Measurements from ENCODE around the gene MRPL43.
"Not testable (repeated sequence)": the region's sequence is repeated elsewhere in the genome, so short reads cannot be mapped to it uniquely, and the experiment has no call there.

The MRPL43 gene

DNA sequence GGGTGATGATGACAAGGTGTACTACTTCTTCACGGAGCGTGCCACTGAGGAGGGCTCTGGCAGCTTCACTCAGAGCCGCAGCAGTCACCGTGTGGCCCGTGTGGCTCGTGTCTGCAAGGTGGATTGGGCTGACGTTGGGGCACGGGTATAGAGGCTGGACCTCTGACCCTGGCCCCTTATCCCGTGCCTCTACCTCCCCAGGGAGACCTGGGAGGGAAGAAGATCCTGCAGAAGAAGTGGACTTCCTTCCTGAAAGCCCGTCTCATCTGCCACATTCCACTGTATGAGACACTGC, 8.4 kb downstream of the MRPL43 start:
- DNase-seq (ENCODE audit: low read depth) = no peak
- in situ Hi-C loops (cut with HindIII; ENCODE audit: low sequenced_read_pairs) = no loop called here
- TF ChIP-seq, protein P1, sequence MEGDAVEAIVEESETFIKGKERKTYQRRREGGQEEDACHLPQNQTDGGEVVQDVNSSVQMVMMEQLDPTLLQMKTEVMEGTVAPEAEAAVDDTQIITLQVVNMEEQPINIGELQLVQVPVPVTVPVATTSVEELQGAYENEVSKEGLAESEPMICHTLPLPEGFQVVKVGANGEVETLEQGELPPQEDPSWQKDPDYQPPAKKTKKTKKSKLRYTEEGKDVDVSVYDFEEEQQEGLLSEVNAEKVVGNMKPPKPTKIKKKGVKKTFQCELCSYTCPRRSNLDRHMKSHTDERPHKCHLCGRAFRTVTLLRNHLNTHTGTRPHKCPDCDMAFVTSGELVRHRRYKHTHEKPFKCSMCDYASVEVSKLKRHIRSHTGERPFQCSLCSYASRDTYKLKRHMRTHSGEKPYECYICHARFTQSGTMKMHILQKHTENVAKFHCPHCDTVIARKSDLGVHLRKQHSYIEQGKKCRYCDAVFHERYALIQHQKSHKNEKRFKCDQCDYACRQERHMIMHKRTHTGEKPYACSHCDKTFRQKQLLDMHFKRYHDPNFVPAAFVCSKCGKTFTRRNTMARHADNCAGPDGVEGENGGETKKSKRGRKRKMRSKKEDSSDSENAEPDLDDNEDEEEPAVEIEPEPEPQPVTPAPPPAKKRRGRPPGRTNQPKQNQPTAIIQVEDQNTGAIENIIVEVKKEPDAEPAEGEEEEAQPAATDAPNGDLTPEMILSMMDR (IDR thresholded peaks at IDR 0.05; ENCODE audit: low read depth, low read length, missing control alignments) = no peak
- no peak overlapping the region for H3K4me3 ChIP-seq (ENCODE audit: low read depth, low read length)

DNA sequence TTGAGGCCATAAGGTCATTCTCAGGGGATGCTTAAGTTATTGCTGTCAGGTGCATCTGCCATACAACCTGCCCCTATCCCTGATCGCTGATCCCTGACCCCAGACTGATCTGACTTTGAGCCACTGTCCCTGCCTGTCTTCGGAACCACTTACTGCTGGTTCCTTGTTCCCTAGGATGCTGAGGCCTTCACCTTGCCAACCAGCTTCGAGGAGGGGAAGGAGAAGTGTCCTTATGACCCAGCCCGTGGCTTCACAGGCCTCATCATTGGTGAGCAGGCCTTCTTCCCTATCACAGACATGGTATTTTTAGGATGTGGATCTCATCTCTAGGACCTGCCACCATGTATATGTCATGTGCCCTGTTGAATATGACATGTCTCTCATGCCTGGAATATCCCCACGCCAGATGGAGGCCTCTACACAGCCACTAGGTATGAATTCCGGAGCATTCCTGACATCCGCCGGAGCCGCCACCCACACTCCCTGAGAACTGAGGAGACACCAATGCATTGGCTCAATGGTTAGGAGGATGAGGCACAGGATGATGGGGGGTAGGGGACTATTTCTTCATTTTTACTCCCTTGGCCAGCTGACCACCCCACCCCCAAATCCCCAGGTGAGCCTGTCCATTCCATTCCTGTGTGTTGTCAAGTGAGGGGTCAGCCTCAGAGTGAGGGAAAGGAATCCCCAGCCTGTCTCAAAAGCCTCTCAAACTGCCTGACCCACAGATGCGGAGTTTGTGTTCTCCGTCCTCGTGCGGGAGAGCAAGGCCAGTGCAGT, 9.0 kb downstream of the MRPL43 start:
- in situ Hi-C loops (cut with HindIII; ENCODE audit: low sequenced_read_pairs) = no loop called here

DNA sequence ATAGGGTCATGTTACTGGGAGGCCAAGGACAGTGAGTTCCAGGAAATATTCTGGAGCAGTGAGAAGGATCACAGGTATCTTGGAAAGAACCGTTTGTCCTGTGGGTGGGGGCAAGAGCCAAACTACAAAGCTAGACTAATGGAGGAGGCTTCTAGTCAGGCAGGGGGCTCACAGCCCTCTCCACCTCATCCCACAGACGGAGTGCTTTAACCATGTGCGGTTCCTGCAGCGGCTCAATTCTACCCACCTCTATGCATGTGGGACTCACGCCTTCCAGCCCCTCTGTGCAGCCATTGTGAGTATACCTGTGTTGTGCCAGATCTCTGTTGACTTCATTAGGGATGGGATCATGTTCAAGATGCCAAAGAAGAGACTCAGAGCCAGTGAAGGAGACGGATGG, 9.9 kb downstream of the MRPL43 start:
- DNase-seq (ENCODE audit: low read depth) = no peak
- TF ChIP-seq, protein P1 (IDR thresholded peaks at IDR 0.05; ENCODE audit: low read depth, low read length, missing control alignments) = no peak
- in situ Hi-C loops (cut with HindIII; ENCODE audit: low sequenced_read_pairs) = no loop called here
- no peak overlapping the region for H3K4me3 ChIP-seq (ENCODE audit: low read depth, low read length)

More for the DNA sequence above, 9.0 kb downstream of the MRPL43 start:
- no peak overlapping the region for H3K4me3 ChIP-seq (ENCODE audit: low read depth, low read length)
- DNase-seq (ENCODE audit: low read depth) = no peak
- TF ChIP-seq, protein P1 (IDR thresholded peaks at IDR 0.05; ENCODE audit: low read depth, low read length, missing control alignments) = no peak

DNA sequence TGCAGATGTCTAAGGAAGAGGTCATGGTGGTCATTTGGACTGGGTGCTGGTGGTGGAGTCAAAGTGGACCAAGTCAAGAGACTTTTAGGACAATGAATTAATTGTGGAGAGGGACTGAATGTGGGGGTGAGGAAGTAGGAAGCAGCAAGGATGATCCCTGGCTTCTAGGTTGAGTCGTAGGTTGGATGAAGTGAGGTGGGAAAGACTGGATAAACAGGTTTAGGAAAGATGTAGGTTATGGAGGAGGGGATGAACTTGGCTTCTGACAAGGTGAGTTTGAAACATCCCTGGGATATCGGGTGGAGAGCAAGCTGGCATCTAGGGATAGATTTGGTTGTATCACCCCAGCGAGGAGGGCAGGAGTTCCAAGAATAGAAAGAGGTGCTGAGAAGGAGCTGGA, 10.4 kb downstream of the MRPL43 start:
- no peak overlapping the region for H3K4me3 ChIP-seq (ENCODE audit: low read depth, low read length)
- in situ Hi-C loops (cut with HindIII; ENCODE audit: low sequenced_read_pairs) = no loop called here
- TF ChIP-seq, protein P1 (IDR thresholded peaks at IDR 0.05; ENCODE audit: low read depth, low read length, missing control alignments) = no peak
- DNase-seq (ENCODE audit: low read depth) = no peak

DNA sequence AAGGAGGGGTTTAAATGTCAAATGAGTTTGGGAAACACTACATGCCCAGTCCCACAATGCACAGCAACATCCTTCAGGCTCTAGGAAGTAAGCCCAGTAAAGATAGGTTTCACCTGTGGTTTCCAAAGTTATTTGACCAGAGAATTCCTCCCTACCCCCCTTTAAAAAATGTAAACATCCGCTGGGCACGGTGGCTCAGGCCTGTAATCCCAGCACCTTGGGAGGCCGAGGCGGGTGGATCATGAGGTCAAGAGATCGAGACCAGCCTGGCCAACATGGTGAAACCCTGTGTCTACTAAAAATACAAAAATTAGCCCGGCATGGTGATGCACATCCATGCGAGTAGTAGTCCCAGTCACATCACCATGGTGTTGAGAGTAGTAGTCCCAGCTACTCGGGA, 11.9 kb downstream of the MRPL43 start:
- H3K4me3 ChIP-seq (ENCODE audit: low read depth, low read length); in situ Hi-C loops (cut with HindIII; ENCODE audit: low sequenced_read_pairs): not testable (repeated sequence)

DNA sequence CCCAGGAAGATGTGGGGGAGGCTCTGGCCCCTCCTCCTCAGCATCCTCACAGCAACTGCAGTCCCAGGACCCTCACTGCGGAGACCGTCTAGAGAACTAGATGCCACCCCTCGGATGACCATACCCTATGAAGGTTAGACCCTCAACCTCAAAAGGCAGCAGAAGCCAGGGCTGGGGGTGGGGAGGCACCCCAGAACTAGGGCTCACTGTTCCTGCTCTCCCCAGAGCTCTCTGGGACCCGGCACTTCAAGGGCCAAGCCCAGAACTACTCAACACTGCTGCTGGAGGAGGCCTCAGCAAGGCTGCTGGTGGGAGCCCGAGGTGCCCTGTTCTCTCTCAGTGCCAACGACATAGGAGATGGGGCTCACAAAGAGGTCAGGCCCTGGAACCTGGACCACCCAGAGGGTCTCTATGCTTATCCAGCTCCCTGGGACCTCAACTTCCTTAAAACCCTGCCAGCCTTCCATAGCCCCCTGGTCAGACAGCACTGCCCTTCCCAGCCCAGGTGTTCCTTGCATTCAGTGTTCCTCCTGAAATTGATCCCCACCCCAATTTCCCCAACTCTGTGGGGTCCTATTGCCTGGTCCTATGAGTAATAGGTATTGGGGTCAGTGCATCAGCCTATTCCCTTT, 14.3 kb downstream of the MRPL43 start:
- in situ Hi-C loops (cut with HindIII; ENCODE audit: low sequenced_read_pairs) = no loop called here

More for the DNA sequence above, 11.9 kb downstream of the MRPL43 start:
- DNase-seq (ENCODE audit: low read depth) = not testable (repeated sequence)

More for the DNA sequence above, 14.3 kb downstream of the MRPL43 start:
- TF ChIP-seq, protein P1 (IDR thresholded peaks at IDR 0.05; ENCODE audit: low read depth, low read length, missing control alignments) = no peak
- no peak overlapping the region for H3K4me3 ChIP-seq (ENCODE audit: low read depth, low read length)
- no peak for DNase-seq (ENCODE audit: low read depth)
